ENCODE measurements around the gene FZD7. TPM values are rescaled to one million over a fixed set of nuclear protein-coding genes. Genes with fewer than 3 reads are reported as not detected.

FZD7 gene
- total RNA-seq, 1 donor from 2014 or later: 37.1 TPM

DNA sequence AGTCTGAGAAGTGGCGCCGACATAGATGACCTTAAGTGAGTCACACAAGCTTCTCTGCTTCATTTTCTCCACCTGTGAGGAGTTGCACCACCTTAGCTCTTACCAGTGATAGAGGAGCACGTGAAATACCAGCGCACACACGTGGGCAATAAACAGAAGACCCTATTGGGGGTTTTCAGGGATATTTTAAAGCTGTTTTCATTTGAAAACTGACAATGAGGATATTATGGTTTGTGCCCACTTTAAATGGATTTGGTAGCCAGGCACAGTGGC lies 47.3 kb upstream of the FZD7 start:
- H3K4me3 ChIP-seq: no peak overlapping the region
- no peak for DNase-seq (ENCODE audit: extremely low spot score in 2 of 2)
- no peaks in the 10 kb centered on the region for H3K36me3 ChIP-seq
- no peak overlapping the region for H3K27ac ChIP-seq
- TF ChIP-seq, protein P1, sequence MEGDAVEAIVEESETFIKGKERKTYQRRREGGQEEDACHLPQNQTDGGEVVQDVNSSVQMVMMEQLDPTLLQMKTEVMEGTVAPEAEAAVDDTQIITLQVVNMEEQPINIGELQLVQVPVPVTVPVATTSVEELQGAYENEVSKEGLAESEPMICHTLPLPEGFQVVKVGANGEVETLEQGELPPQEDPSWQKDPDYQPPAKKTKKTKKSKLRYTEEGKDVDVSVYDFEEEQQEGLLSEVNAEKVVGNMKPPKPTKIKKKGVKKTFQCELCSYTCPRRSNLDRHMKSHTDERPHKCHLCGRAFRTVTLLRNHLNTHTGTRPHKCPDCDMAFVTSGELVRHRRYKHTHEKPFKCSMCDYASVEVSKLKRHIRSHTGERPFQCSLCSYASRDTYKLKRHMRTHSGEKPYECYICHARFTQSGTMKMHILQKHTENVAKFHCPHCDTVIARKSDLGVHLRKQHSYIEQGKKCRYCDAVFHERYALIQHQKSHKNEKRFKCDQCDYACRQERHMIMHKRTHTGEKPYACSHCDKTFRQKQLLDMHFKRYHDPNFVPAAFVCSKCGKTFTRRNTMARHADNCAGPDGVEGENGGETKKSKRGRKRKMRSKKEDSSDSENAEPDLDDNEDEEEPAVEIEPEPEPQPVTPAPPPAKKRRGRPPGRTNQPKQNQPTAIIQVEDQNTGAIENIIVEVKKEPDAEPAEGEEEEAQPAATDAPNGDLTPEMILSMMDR (IDR thresholded peaks at IDR 0.05): no peak
- TF ChIP-seq POLR2A (IDR thresholded peaks at IDR 0.05): no peak
- TF ChIP-seq POLR2AphosphoS5 (IDR thresholded peaks at IDR 0.05; ENCODE audit: insufficient read depth in 1 of 2, low read depth in 1 of 2): no peak
- no peaks in the 10 kb centered on the region for H3K4me1 ChIP-seq
- no peaks in the 10 kb centered on the region for H3K9me3 ChIP-seq
- intact Hi-C loops (cut with DNase I): no loop called here
- no peaks in the 10 kb centered on the region for H3K27me3 ChIP-seq

GRCh38 chr2:201987426-201987825 lies 46.2 kb upstream of the FZD7 start:
- Histone ChIP-seq H3K4me1 (no peaks in the 10 kb centered on the region), H3K9me3 (no peaks in the 10 kb centered on the region), H3K36me3 (no peaks in the 10 kb centered on the region), H3K4me3 (no peak overlapping the region), H3K27me3 (no peaks in the 10 kb centered on the region), H3K27ac (no peak overlapping the region)
- DNase-seq (ENCODE audit: extremely low spot score in 2 of 2): no peak
- intact Hi-C loops (cut with DNase I): no loop called here
- no peak for TF ChIP-seq POLR2AphosphoS5 (IDR thresholded peaks at IDR 0.05; ENCODE audit: insufficient read depth in 1 of 2, low read depth in 1 of 2)
- no peak for TF ChIP-seq POLR2A (IDR thresholded peaks at IDR 0.05)
- TF ChIP-seq, protein P1 (IDR thresholded peaks at IDR 0.05): no peak

DNA sequence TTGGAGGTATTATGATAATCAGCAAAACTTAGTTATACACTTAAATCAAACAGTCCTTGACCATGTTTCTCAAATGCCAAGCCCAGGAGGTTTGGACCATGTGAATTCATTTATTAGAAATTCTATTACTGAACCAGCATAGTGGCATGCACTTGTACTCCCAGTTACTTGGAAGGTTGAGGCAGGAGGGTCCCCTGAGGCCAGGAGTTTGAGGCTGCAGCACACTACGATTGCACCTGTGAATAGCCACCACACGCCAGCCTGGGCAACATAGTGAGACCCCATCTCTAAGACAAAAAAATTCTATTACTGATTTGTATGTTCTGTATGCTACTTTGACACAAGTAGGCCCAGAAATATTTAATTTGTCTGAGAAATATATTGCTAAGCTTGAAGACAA lies 43.6 kb upstream of the FZD7 start:
- Histone ChIP-seq H3K36me3 (no peaks in the 10 kb centered on the region), H3K4me3 (no peak overlapping the region), H3K27ac (no peak overlapping the region), H3K9me3 (no peaks in the 10 kb centered on the region), H3K27me3 (no peaks in the 10 kb centered on the region), H3K4me1 (no peaks in the 10 kb centered on the region)
- intact Hi-C loops (cut with DNase I): no loop called here
- TF ChIP-seq, protein P1 (IDR thresholded peaks at IDR 0.05): no peak
- TF ChIP-seq POLR2A (IDR thresholded peaks at IDR 0.05) (no peak), POLR2AphosphoS5 (IDR thresholded peaks at IDR 0.05; ENCODE audit: insufficient read depth in 1 of 2, low read depth in 1 of 2) (no peak)
- DNase-seq (ENCODE audit: extremely low spot score in 2 of 2): no peak

GRCh38 chr2:201992960-201993359 lies 40.7 kb upstream of the FZD7 start:
- DNase-seq (ENCODE audit: extremely low spot score in 2 of 2): no peak
- no peaks in the 10 kb centered on the region for H3K9me3 ChIP-seq
- no peak overlapping the region for H3K27ac ChIP-seq
- H3K4me1 ChIP-seq: peaks cover 19% of the 10 kb centered on the region
- intact Hi-C loops (cut with DNase I): no loop called here
- TF ChIP-seq POLR2A (IDR thresholded peaks at IDR 0.05) (no peak), POLR2AphosphoS5 (IDR thresholded peaks at IDR 0.05; ENCODE audit: insufficient read depth in 1 of 2, low read depth in 1 of 2) (no peak)
- TF ChIP-seq, protein P1 (IDR thresholded peaks at IDR 0.05): no peak
- no peaks in the 10 kb centered on the region for H3K27me3 ChIP-seq
- no peak overlapping the region for H3K4me3 ChIP-seq
- no peaks in the 10 kb centered on the region for H3K36me3 ChIP-seq

GRCh38 chr2:201994973-201995638 lies 38.5 kb upstream of the FZD7 start:
- H3K9me3 ChIP-seq: no peaks in the 10 kb centered on the region
- TF ChIP-seq POLR2A (IDR thresholded peaks at IDR 0.05) (no peak), POLR2AphosphoS5 (IDR thresholded peaks at IDR 0.05; ENCODE audit: insufficient read depth in 1 of 2, low read depth in 1 of 2) (no peak)
- TF ChIP-seq, protein P1 (IDR thresholded peaks at IDR 0.05): no peak
- intact Hi-C loops (cut with DNase I): no loop called here
- DNase-seq (ENCODE audit: extremely low spot score in 2 of 2): no peak
- no peaks in the 10 kb centered on the region for H3K36me3 ChIP-seq
- peaks cover 19% of the 10 kb centered on the region for H3K4me1 ChIP-seq
- no peak overlapping the region for H3K4me3 ChIP-seq
- no peaks in the 10 kb centered on the region for H3K27me3 ChIP-seq
- no peak overlapping the region for H3K27ac ChIP-seq
